GM21360 (cell line): Measurements from ENCODE around the gene VIPR2.

Source experiments
- ATAC-seq: cut with Tn5 transposase; IDR thresholded peaks from one replicate; pipeline ENCODE4 v1.9.1; 2021; ENCODE audit warnings: mild to moderate bottlenecking, moderate library complexity; ENCODE audit not compliant: unreplicated experiment

VIPR2 gene

DNA sequence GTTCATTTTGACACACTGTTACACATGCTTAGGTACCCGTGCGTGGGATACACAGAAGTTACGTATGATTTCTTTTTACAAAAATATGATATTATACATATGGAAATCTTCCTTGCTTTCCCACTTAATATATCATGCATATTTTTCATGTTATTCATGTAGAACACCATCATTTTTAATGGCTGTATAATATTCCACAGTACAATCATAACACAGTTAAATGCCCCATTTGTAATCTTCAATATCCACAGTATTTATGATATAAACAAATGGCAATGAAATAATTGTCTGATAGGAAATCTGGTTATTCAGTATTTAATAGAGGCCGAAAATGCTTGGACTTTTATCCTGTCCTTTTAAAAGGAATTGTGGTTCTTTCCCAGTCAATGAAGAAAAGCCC, 23.2 kb downstream of the VIPR2 start:
- ATAC-seq: no peak

DNA sequence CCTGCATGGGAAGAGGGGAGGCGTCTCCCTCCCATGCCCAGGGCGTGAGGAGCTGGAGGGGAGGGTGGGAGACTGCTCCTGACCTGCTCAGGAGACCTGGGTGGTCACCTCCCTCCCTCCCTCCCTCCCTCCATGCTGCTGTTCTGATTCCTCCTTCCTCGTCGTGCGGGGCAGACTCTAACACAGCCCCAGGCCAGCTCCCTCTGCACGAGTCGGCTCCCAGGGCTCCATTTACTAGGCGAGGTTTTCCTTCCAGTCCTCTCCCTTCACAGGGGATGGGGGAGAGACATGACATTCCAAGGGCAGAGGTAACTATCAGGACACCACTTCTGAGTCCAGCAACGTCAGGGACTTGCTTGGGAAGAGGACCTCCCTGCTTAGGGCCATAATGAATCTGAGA, 23.6 kb downstream of the VIPR2 start:
- no peak for ATAC-seq

DNA sequence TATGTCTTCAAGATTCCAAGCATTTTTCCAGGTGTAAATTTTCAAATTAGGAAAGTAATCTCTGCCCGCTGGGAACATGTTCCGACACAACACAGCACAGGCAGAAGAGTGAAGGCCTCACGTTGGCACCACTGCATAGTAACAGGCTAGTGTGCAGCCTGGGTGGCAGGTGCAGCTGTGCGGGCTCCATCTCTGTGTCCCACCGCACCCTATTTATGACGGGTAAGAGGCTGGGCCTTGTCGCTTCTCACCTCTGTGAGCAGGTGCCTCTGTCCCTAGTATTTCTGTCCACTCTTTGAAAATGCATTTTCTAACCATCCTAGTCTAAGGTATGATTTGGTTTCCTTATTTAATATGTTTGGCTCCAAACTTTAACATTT, 24.1 kb downstream of the VIPR2 start:
- no peak for ATAC-seq

DNA sequence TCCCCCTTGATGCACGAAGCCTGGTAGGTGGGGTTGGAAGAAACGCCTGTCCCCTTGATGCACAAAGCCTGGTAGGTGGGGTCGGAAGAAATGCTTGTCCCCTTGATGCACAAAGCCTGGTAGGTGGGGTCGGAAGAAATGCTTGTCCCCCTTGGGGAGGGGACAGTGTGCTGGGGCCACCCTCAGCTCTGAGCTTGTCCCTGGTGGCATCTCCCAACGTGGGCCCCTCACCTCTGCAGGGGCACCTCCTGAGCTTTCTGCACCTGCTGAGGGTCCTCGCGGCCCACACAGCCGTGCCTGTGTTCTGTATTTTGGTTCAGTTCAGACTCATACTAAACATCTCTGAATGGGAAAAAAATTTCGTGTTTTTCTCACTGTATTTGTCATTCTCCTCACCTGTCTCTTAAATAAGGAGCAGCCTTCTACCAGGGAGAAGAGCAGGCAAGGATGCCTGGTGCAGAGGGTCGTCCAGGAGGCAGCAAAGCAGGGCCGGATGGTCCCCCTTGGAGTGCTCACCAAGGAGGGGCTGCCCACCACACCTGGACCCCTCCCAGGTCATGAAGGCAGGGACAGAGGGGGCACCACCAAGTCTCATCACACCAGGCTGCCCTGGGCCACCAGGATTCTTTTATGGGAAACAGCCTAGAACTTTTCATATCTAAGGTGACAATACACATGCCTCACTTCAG, 24.7 kb downstream of the VIPR2 start:
- no peak for ATAC-seq

DNA sequence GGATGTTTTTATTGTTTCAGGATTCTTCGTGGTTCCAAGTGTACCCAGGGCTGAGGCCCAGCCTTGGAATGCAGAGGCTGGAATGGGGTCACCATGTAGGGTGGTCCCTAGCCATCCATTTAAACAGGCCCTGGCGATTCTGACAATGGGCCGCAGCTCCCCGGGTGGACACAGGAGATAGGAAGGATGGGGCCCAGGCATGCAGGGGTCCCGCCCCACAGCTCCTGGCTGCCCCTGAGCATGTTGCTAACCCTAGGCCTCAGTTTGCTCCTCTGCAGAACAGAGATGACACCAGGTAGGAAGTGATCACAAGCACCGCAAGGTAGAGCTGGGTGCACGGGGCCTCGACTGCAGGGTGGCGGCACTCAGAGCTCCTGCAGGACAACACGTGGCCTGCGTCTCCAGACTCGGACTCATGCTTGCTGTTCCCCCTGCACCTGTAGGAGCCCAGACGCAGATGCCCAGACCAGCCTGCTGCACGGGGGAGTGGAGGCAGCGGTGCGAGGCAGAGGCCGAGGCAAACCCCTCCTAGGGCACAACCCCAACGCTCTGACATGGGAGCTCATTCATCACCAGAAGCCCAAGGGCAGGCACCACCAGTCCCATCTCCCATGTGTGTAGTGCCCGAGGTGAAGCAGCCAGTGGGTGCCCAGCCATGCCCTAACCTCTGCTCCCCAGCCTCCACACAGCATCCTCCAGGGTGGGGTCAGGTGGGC, 25.5 kb downstream of the VIPR2 start:
- ATAC-seq: no peak

DNA sequence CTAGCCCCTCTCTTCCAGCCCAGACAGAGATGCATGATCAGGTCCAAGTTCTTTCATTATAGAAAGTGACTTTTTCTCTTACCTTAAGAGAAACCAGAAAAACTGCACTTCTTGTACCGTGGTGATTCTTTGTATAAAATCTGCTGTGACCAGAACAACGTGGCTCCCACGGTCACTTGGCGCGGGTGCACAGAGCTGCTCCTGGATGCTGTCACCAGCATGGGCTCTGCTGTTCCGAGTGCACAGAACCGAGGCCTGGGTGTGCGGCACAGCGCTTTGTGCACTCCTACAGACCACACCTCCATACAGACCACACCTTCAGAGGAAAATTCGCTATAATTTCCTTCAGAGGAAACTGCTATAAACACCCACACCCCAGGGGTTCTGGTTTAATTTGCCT, 26.0 kb downstream of the VIPR2 start:
- ATAC-seq: no peak

DNA sequence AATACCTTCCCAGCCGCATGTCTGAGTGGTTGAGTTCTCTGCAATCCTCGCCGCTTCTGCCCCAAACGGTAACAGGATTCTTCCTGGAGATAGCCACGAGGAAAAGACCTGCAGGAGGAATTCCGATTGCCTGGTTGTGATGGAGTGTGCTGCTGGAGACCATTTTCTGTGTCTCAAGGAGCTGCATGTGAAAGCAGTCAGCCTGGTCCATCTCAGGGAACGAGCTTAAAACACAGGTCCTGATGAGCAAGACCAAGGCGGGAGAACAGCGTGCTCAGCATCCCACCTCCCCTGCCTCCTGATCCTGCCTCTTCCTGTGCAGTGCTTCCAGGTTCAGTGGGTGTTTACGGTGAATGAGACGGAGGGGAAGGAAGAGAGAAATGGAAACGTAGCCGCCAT, 26.5 kb downstream of the VIPR2 start:
- no peak for ATAC-seq

DNA sequence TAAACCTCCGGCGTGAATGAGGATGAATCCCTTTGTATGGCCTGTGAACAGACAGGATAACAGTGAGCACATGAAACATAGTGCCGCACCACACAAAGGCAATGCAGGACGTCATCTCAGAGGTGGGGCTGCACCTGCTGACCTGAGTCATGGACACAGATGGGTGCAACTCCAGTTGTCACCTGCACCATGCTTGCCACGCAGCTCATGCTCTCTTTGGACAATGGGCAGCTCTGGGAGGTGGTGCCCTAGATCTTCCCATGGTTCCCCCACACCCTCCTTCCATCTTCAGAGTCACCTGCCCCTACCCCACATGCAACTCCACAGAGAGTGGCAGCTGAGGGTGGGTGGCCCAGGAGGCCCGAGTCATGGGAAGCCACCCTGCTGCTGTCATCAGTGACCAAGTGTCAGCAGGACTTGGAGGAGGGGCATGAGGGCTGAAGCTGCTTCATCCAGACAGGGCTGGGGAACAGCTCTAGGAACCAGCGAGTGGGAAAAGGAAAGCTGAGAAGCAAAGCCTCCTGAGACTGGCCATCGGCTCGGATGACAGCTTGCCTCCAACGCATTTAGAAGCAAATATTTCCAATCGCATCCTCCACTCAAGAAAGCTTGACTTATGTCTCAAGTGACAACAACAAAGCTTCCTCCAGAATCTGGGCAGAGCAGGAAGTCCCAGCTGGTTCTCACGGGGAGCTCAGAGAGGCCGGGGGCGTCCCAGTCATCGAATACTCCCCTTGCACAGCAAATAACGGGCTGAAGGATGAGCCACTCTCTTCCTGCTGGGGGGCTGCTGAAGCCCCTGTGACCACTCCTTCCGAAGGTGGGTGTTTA, 27.1 kb downstream of the VIPR2 start:
- no peak for ATAC-seq

DNA sequence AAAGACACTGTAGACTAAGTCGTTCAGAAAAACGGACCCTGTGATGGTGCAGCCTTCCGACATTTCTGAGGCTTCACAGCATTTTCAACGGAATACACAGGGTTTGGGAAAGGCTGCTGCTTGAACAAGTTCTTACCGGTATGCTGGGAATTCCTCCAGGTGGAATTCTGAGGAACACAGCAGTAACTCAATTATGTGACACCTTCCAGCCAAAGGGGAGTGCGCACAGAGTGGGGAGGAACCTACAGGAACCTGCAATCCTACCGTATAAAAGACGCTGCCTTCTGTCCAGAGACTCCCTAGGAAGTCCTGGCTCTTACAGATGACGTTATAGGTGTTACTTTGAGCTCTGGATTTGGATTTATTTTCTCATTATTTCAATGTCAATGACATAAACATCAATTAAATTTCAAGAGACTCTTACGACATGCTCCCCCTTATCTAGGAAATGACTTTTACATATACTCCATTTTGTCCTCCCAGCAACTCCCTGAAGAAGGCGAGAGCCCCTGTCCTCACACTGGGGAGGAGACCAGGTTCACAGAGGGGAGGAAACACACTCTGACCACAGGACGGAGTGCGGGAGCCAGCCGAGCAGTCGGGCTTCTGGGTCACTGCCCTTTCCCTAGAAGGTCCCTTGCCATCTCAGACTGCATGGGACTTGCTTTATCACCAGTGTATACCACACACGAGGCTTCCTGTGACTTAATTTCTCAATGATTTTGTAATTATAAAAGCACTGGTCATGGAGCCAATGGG, 27.9 kb downstream of the VIPR2 start:
- no peak for ATAC-seq

DNA sequence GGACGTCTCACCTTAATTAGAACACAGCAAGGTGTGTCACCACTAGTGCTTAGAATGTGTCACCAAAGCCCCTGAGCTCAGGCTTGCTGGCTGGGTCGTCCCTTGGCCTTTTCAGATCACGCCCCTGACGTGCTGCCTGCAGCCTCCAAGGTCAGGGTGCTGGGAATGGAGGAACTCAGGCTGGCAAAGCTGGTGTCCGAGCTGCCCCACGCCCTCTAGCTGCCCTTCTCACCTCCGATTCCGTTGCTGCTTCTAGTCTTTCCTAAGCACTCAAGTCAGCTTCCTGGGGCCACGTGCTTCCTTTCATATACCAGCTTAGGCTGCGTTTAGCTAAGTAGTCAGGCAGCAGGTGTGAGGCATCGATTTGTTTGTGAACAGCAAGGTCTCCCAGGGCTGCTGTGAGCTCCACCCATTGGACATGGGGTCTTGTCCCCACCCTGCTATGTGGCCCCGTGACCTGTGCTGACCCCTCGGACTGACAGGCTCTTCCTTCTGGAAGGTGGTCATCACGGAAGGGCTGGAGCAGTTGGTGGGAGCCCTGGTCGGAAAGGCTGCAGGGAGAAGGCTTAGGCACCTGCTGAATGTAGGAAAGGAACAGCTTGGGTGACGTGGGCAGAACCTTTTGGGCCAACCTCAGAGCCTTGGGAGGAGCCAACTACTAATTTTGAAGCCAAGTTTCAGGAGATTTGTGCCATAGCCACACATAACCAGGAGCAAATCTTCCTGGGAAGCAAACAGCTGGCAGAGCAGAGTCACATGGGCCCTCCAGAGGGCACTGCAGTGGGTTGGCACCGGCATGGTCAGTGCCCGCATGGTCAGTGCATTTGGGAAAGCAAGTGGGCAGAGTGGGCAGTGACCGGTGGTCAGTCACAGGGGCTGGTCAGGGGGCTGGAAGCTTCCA, 28.8 kb downstream of the VIPR2 start:
- ATAC-seq: no peak

DNA sequence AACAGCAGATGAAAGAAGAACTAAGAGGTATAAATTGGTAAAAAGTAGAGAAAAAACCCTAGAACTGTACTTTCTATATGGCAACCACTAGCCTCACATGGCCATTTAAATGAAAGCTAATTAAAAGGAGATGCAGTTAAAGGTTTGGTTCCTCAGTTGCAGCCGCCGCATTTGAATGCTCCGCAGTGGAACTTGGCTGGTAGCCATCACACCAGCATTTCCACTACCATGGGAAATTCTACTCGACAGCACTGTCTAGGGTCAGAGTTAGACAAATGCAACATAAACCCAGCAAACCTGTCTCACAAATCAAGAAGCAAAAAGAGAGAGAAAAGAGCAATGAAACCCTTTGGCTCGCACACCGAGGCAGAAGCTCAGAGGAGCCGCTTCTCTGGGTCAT, 29.7 kb downstream of the VIPR2 start:
- no peak for ATAC-seq

DNA sequence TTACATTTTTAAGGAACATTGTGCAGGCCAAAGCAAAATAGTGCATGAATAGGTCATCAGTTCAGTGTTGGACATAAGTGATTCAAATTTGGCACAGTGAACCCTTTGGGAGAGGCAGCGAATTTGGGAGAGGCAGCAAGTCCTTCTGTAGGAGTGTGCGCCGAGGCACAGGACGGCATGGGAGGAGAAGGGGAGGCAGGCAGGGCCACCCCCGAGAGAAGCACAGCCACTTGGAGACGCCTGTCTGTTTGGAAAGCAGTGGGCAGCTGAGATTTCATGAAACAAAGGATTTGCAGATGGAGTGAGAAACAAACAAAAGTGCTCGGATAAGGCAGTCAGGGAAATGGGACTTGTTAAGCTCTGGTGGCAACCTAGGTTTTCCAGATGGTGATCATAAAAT, 30.6 kb downstream of the VIPR2 start:
- ATAC-seq: no peak

DNA sequence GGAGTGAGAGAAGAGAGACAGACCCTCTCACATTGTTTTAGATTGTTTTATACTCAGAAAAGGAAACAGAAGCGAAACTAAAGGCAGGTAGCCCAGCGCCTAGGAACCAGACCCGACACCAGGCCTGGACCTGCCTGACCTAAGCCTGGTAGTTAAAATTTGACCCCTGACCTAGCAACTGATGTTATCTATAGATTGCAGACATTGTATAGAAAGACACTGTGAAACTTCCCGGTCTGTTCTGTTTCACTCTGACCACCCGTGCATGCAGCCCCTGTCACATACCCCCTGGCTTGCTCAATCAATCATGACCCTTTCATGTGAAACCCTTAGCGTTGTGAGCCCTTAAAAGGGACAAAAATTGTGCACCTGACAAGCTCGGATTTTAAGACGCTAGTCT, 31.6 kb downstream of the VIPR2 start:
- no peak for ATAC-seq

DNA sequence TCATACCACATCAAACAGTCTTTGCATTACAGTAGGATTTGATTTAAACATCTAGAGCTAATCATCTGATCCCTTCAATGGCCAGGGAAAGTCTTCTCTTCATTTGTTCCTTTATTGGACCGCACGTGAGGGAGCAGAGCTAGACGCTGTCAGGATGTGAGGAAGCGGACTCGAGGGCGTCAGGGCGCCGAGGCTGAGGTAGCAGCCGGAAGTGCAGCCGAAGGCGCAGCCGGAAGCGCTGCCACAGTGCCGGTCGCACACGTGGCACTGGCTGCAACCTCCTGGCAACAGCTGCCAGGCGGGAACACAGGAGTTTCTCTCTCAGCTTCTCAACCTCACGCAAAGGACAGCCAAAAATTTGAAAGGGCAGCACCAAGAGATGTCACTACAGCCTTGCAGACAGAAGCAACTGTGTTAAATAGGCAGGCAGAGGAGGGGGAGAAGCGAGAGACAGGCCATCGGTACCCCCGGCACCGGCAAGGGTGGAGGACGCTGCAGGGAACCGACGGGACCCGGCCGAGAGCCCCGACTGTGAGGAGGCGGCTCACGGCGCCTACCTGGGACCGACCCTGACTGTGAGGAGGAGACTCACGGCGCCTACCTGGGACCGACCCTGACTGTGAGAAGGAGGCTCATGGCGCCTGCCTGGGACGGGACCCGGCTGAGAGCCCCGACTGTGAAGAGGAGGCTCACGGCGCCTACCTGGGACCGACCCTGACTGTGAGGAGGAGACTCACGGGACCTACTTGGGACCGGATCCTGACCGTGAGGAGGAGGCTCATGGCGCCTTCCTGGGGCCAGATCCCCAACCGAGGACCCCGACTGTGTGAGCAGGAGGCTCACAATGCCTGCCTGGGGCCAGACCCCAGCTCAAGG, 32.3 kb downstream of the VIPR2 start:
- no peak for ATAC-seq

DNA sequence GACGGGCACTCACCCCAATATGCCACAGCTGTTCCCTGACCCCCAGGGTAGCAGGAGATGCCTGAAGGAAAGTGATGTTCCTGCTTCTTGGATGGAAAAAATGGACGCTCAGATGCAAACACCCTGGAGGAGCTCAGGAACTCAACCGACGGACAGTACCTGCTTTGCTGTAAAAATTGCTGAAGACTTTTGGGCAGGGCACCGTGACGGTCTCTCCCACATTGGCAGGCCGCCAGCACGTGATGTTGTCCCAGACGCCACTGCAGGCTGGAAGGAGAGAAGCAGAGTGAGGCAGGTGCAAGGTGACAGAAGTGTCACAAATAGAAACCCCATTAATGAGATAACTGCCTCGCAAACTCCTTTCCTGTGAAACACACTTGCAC, 35.0 kb downstream of the VIPR2 start:
- no peak for ATAC-seq

DNA sequence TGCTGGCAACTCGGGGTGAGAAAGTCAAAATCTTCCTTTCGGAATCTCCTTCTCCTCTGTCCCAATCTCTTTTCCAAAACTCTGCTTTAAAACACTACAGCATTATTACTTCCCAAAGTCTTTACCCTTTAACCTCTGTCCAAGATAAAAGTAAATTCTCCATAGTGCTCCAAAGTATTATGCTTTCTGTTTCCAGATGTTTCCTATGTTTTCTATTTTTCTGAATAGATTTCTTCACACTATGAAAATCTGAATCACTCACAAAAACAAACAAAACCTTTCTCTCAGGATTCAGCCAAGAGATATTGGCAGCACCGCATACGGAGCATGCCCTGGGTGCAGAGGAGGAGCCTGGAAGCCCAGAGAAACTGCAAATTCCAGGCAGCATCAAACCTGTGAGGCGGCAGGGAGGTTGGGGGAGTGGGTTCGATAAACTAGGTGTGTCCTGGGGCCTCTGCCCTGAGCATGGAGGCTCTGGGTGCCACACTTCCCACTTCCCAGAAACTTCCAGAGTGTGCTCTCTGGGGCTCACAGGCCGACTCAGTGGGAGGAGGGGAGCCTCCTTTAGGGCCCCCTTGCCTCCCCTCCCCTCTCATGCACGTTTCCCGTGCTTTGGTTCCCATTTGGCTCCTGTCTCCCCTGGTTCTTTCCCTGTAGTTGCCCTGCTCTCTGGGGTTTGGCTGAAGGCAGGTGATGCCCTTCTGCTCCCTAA, 35.6 kb downstream of the VIPR2 start:
- ATAC-seq: no peak

DNA sequence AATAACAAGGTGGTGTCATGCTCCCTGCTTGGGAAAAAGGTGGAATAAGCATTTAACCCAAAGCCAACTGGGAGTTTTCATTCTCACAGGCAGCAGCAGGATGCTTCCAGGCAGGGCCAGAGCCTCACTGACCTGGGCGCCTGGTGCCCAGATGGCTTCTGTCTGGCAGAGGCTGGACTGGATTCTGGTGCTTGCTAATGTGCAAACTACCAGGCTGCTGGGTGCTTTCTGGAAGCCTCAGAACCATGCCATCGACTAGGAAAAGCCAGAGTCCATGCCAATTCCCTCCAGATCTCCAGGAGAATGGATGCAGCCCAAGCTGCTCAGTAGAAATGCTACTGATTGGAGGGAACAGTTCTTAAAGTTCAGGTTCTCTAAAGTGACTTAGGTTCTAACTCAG, 36.2 kb downstream of the VIPR2 start:
- ATAC-seq: no peak

DNA sequence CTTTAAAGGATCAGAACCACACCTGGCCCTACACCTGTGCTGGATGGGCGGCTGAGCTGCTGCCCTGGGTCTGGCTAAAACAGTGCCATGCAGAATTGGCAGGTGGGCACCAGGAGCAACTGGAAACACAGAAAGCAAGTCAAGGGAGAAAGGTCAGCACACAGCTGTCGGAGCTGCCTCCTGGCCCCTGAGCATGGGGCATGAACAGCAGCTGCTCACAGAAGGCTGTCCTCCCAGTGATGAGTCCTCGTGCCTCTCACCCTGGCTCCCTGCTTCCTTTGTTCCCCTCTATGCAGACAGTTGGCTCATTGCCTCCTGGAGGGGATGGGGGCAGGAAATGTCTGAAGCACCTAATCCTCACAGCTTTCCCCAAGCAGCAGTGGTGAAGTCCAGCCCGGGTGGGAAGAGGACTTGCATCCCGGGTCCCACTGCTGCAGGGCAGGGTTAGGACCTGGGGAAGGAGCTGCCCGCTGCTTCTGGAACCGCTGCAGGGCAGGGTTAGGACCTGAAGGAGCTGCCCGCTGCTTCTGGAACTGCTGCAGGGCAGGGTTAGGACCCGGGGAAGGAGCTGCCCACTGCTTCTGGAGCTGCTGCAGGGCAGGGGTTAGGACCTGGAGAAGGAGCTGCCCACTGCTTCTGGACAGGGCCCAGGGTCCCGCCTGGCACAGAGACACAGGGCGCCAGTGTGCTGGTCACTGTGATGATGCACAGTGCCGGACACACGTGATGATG, 37.3 kb downstream of the VIPR2 start:
- no peak for ATAC-seq
